MV-4-11 (cell line): ENCODE data around the gene RFX2.
A peak's percentile ranks its signal among the peaks of the same experiment; 100 is the strongest.

Experiments
- DNase-seq: peaks from one replicate; lab custom pipeline; 2025; lab: John Stamatoyannopoulos, UW

The RFX2 gene

GRCh38 chr19:5955636-5955935 is 154.7 kb downstream of the RFX2 start:
- DNase-seq, result peak; percentile 28

- DNase-seq, result no peak
These were observed 156.0 kb downstream of the RFX2 start for GRCh38 chr19:5954293-5954692.

GRCh38 chr19:5953680-5954213 is 156.6 kb downstream of the RFX2 start:
- no peak for DNase-seq

- DNase-seq, result peak; percentile 65
These were observed 157.2 kb downstream of the RFX2 start for GRCh38 chr19:5953030-5953589.

- no peak for DNase-seq
These were observed 157.9 kb downstream of the RFX2 start for GRCh38 chr19:5952193-5953029.

- DNase-seq, result peak; percentile 77
These were observed 158.9 kb downstream of the RFX2 start for GRCh38 chr19:5951338-5951861.

GRCh38 chr19:5950741-5951140 is 159.6 kb downstream of the RFX2 start:
- DNase-seq, result no peak

- DNase-seq, result no peak
These were observed 160.5 kb downstream of the RFX2 start for GRCh38 chr19:5949792-5950305.

GRCh38 chr19:5948752-5949564 is 161.3 kb downstream of the RFX2 start:
- no peak for DNase-seq

- DNase-seq, result peak; percentile 93
These were observed 162.9 kb downstream of the RFX2 start for GRCh38 chr19:5947435-5947834.

GRCh38 chr19:5943623-5944022 is 166.7 kb downstream of the RFX2 start:
- DNase-seq, result no peak
